ENCODE data around the gene AGO3.

AGO3 gene

GRCh38 chr1:36084497-36085115, 153.7 kb downstream of the AGO3 start:
- DNase-seq, result no peak

- DNase-seq, result no peak
These were observed 154.2 kb downstream of the AGO3 start for GRCh38 chr1:36085126-36085525.

DNA sequence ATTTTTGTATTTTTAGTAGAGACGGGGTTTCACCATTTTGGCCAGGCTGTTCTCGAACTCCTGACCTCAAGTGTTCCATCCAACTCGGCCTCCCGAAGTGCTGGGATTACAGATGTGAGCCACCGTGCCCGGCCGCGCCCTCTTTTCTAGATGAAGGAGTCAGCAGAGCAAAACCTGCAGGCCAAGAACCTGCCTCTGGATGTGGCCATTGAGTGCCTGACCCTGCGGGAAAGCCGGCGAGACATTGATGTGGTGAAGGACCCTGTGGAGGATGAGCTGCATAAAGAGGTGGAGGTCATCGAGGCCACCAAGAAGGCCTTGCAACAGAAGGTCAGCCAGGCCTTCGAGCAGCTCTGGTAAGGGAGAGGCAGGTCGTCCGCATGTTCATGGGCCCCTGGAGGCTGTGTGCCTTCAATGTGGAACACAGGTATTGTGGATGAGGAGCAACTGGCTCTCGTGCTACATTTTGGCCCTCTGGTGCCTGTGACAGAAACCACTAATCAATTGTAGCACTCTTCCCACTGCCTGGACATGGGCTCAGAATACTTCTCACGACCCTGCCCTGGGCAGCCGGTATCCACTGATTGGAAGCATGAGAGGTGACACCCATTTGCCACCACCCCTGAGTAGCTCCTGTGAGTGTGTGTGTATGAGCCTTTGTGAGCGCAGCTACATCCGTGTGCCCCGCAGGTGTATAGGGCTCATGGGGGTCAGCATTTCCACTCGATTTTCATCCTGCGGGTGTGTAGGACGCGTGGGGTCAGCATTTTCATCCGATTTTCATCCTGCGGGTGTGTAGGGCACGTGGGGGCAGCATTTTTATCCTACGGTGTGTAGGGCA, 155.0 kb downstream of the AGO3 start:
- no peak for DNase-seq

DNA sequence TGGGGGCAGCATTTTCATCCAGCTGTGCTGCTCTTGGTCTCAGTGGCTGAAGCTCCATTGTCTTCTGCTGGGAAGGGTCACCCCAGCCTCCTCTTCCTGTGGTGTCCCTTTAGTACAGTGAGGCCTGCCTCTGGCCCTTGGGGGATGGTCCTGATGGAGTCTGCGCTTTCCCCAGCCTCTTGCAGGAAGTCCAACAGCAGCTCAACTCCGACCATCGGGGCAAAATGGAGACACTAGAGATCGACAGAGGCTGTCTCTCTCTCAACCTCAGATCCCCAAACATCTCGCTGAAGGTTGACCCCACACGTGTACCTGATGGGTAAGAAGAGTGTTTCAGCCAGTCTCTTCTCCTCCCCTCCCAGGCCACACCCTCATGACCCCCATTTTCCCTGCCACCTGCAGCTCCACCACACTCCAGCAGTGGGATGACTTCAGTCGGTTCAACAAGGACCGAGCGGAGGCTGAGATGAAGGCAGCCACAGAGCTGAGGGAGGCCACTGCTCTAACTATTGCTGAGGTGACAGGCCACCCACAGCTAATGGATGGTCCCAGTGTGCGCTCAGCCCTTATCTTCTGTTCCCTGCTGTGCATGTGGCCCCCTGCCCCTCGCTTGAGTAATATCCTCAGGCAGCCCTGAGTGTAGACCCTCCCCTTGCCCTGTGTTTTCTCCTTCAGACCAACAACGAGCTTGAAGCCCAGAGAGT, 155.8 kb downstream of the AGO3 start:
- no peak for DNase-seq

DNA sequence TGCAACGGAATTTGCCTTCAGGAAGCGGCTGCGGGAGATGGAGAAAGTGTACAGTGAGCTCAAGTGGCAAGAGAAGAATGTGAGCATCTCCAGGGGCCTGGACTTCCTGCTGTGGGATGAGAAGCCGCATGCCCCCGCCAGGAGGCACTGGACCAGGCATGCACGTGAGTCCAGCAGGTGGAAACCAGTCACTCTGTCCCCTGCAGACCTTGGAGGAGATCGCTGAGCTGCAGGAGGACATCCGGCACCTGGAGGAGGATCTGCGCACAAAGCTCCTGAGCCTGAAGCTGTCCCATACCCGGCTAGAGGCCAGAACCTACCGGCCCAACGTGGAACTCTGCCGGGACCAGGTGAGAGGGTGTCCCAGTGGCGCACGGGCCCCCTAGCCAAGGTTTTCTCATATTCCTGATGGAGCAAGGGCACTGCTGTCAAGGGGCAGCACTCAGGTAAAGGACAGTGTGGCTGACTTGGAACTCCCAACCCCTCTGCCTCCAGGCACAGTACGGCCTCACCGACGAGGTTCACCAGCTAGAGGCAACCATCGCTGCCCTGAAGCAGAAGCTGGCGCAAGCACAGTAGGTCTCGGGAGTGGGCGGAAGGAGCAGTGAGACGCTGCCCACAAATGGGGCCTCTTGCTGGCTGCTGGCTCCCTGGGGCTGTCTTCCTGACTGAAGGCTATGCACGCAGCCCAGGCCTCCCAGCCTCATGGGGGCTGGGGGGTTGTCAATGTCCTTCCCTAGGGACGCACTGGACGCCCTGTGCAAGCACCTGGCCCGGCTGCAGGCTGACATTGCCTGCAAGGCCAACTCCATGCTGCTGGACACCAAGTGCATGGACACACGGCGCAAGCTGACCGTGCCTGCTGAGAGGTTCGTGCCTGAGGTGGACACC, 156.6 kb downstream of the AGO3 start:
- no peak for DNase-seq

- no peak for DNase-seq
These were observed 157.3 kb downstream of the AGO3 start for GRCh38 chr1:36088265-36088576.

GRCh38 chr1:36088577-36089392, 157.9 kb downstream of the AGO3 start, which contains the start of gene ADPRS:
Gene ADPRS, plus strand, starts transcription at chr1:36088892. Its CDS starts 13 bp downstream, at chr1:36088905.
- peak; percentile 52 for DNase-seq

- DNase-seq, result no peak
These were observed 158.7 kb downstream of the AGO3 start for GRCh38 chr1:36089393-36090121.

DNA sequence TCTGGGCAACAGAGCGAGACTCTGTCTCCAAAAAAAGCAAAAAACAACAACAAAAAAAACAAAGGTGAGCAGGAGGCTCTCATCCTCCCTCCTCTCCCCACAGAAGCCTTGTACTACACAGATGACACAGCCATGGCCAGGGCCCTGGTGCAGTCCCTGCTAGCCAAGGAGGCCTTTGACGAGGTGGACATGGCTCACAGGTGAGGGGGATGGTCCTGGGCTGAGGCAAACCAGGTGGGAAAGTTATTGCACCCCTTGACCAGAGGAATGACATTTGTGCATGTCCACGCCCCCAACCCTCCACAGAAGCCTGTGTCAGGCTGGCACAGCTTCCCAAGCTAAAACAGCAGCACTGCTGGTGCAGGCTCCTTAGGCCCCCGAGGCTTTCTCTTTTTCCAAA, 160.2 kb downstream of the AGO3 start:
- no peak for DNase-seq

DNA sequence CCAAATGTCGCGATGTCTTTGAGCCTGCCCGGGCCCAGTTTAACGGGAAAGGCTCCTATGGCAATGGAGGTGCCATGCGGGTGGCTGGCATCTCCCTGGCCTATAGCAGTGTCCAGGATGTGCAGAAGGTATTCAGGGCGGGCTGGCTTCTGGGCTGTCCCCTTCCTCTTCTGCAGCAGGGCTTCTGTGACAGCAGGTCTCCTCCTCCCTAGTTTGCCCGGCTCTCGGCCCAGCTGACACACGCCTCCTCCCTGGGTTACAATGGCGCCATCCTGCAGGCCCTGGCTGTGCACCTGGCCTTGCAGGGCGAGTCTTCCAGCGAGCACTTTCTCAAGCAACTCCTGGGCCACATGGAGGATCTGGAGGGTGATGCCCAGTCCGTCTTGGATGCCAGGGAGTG, 160.8 kb downstream of the AGO3 start:
- DNase-seq, result no peak

- no peak for DNase-seq
These were observed 161.4 kb downstream of the AGO3 start for GRCh38 chr1:36092166-36092797.

DNA sequence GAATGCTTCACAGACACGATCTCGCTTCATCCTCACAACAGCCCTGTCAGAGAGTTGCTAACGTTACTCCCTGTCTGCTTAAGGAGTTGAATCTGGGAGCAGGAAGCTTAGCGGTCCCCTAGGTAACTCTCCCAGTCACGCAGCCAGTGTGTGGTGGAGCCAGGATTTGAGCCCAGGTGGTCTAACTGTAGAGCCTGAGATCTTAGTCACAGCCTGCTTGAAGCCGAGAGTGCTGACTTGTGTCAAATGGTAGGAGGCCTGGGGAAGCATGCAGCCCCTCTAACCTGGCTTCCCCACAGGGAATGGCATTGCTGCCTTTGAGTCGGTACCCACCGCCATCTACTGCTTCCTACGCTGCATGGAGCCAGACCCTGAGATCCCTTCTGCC, 161.9 kb downstream of the AGO3 start:
- DNase-seq, result no peak

DNA sequence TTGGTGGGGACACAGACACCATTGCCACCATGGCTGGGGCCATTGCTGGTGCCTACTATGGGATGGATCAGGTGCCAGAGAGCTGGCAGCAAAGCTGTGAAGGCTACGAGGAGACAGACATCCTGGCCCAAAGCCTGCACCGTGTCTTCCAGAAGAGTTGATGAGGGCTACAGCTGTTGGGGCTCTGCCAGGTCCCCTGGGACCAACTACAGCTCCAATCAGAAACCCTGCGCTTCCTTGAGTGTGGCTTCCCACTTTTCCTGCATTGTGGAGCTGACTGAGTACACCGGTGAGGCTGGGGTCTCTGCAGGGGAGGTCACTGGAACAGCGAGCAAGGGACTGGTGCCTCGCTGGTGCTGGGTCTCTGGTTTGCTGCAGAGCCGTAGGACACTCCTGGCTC, 162.3 kb downstream of the AGO3 start:
- DNase-seq, result no peak

DNA sequence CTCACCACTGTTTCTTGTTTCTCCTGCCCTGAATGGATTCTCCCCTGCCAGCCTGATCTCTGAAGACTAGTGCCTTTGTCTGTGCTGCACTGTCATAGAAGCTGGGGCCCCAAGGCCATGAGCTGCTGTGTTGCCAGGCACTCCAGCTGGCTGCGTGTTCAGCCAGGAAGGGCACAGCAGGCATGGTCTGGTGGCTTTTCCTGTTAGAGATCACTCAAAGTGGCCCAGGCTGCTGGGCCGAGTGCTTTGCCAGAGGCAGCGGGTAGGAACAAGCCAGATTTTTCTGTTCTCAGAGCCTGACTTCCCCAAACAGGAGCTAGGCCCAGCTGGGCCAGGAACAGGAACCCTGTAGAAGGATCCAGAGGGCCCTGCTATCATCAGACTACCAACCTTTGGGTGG, 163.0 kb downstream of the AGO3 start:
- no peak for DNase-seq

DNA sequence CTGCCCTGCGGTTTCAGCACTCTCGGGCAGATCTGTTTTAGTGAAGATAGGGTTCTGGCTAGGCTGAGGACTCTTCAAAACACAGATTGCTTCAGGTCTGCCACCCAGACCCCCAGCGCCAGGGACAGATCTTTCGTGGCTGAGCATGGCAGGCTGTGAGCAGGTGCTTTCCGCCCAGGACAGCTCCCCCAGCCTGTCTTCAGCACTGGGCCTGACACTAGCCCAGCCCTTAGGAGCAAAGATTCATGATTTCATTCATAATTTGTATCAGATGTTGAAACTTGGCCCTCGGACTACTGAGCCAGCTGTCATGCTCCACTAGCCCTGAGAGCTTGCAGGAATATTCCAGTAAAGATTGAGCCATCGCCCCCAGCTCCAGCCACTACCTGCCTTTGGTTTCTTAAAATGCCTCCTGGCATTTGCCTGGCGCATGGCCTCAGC, 163.7 kb downstream of the AGO3 start:
- DNase-seq, result no peak

GRCh38 chr1:36095760-36096405, 165.0 kb downstream of the AGO3 start:
- no peak for DNase-seq

DNA sequence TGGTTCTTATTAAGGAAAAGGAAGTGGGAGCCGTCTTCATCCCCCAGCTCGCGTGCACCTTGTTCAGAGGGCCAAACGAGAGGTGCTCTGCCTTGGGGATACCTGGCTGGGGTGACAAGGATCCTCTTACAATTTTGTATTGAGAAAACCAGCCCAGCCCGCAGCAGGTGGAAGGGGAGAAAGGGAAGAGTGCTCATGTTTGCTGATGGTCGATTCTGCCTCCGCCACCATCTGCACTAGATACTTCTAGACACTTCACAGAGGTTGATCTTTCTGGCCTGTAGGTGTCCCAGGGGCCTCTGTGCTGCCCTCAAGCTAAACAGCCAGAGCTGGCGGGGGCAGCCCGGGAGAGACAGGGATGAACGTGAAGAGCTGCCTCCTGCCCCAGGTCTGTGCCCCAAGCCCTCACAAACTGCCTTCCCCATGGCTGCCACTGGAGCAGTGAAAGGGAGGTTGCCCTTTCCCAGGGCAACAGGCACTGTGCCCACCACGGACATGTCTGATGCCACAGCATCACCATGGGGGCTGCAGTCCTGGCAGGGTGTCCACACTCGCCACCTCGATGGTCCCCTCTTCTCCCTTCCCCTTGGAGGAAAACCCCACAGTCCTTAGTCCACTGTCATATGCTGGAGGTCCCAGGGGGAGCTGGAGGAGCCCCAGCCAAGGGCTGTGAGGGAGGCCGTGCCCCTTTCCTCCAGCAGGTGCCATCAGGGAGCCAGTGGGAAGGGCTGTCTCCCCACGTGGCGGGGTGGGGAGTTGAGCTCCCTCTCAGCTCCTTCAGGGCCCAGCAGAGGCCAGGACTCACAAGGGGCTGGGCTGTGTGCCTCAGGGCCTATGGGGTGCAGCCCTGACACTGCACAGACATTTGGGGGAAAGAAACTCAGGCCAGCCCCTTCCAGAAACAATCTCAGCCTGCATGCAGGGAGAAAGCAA, 165.9 kb downstream of the AGO3 start:
- DNase-seq, result no peak

DNA sequence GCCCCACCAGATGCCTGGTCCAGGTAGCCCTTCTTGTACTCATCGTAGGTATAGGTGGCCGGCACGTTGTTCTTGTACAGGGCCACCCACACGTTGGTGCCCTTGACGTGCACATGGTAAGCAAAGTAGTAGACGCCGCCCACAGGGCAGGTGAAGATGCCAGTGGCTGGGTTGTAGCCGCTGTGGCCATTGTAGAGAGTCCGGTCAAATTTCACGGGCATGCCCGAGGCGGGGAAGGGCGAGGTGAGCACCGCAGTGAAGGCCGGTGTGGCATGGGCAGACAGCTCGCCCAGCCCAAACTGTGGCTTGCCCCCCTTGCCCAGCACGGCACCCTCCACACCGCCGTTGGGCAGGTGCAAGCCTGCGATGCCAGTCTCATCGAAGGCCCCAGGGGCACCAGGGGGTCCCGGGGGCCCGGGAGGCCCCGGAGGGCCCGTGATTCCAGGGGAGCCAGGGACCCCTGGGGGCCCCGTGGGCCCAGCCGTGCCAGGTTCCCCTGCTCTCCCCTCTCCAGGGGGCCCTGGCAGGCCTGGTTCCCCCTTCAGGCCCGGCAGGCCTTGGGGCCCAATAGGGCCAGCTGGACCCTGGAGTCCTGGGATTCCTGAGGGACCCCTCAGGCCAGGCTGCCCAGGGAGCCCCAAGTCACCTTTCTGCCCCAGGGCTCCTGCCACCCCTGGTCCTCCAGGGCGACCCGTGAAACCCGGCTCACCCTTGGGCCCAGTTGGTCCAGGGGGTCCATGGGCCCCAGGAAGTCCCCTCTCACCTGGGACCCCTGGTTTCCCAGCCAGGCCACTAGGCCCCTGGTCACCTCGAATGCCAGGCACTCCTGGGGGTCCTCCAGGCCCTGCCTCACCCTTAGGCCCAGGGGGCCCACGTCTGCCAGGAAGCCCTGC, 167.0 kb downstream of the AGO3 start:
- no peak for DNase-seq

All from GF-D8 (cell line).